Fibroblast of upper back skin (primary cell): ENCODE data around the gene CAST.
A peak's percentile ranks its signal among the peaks of the same experiment; 100 is the strongest.

Experiments
- DNase-seq: peaks from one replicate; pipeline ENCODE4 v3.0.0-alpha.2; 2013

Gene CAST

DNA sequence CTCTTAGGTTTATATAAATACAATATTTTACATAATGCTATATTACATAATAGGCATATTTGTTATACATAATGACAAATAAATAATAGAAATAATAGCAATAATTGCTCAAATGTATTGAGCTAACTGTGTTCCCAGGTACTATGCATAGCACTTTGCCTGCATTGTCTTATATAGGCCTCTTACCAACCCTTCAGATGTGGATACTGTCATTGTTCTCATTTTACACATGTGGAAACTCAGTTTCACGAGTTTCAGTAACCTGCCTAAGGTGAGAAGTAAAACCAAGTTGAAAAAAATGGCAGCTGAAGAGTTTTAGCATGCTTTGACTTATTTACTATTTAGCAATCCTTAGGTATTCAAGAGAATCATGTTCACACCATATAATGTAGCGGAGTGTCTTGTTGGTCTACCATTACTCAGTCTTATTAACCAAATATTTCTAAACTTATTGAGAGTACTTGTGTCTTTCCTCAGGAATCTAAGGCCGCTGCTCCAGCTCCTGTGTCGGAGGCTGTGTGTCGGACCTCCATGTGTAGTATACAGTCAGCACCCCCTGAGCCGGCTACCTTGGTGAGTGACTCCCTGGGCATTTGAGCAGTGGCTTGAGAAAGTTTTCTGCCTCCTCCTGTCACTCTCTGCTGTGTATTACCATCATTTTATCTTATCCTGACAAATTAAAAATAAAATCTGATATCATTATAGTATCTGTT is 88.1 kb downstream of the CAST start:
- DNase-seq = no peak

GRCh38 chr5:96751203-96752169 is 89.3 kb downstream of the CAST start:
- DNase-seq = no peak

DNA sequence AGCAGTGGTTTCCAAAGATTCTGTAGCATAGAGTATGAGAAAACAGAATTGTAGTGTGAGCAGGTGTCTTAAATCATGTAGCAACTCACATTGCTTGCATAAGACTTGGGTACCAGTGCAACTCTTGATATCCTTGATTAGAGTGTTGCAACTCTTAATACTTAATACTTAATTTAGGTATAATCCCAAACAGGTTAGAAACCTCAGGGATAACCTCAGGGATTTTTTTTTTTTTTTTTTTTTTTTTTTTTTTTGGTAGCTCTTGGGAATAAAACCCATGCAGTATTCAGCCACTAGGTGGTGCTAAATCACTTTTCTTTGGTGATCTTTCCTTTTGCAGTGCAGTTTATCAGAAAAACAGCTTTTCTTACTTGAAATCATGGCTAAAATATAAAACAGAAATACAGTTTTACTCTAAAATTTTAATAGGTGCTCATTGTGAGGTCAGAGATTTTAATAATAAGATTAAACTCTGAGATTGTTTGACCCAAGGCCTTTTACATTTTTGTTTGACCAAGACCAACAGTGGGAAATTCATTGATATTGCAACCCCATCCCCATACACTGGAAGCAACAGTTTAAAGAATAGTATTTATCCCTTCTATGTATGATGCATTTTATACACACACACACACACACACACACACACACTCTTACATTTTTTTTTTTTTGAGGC is 90.3 kb downstream of the CAST start:
- peak; percentile 64 for DNase-seq

DNA sequence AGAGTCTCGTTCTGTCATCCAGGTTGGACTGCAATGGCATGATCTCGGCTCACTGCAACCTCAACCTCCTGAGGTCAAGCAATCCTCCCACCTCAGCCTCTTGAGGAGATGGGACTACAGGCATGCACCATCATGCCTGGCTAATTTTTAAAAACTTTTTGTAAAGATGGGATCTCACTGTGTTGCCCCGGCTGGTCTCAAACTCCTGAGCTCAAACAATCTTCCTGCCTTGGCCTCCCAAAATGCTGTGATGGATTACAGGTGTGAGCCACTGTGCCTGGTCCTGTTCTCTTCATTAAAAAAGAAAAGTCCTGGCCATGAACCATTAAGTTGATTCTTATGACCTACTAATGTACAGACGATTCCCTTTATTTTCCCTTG is 90.8 kb downstream of the CAST start:
- DNase-seq = no peak

DNA sequence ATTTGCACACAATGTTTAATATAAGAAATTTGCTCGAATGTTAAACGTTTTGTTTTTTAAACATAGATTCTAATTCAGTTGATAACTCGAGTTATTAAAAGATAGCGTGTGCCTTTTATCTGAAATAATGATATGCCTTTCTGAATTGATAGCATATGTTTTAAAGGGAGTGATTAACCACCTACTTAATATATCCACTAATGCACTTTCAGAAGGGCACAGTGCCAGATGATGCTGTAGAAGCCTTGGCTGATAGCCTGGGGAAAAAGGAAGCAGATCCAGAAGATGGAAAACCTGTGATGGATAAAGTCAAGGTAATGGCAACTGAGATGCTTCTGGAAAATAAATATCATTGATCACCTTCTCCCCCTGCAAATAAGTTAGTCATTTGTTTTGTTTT is 91.7 kb downstream of the CAST start:
- DNase-seq = no peak

GRCh38 chr5:96755851-96756250 is 93.7 kb downstream of the CAST start:
- DNase-seq = no peak

- DNase-seq = peak; percentile 7
Observed at GRCh38 chr5:96756985-96757384, 94.8 kb downstream of the CAST start.

GRCh38 chr5:96758621-96759020 is 96.4 kb downstream of the CAST start:
- peak; percentile 57 for DNase-seq

DNA sequence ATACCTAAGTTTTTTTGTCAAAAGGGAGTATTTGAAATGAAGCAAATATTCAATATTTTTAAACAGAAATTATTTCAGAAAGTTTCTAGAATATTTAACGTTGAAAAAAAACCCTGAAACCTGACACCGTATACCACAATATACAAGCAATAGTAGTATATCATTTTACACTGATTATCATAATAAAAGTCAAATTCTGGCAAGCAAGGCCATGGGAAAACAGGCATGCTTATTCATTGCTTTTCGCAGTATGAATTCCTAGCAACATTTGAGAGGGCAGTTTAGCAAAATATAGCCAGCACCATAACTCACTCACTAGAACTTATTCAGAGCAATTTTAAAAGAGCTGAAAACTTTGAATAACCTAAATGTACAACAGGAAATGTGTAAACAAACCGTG is 99.4 kb downstream of the CAST start:
- no peak for DNase-seq

DNA sequence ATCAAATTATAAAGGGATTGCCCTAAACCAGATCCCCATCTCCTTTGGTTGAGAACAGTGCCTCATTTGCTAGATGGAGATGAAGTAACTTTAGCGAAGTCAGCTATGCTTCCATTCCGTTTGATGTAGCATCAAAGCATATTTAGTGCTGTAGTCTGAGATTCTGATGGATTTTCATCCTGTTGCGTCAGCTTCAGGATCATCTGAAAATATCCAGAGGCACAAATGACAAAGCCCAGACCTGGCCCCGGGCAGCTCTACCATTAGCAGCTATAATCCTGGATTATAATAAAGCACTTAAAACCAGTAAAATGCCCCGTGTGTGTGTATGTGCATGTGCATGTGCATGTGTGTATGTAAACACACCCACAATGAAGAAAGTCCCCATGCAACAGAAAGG is 100.8 kb downstream of the CAST start:
- DNase-seq = peak; percentile 74

DNA sequence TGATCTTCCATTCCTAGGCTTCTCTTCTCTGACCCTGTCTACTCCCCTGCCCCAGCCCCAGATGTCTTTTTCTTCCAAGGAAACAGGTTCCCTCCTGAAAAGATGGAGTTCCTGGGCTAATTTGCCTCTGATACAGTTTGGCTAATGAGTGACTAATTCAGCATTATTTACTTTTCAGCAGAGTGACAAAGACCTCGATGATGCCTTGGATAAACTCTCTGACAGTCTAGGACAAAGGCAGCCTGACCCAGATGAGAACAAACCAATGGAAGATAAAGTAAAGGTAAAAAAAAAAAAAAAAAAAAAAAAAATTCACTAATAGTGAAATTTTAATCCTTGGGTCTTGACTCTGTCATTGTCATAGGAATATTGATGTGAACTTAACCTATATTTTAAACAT is 102.9 kb downstream of the CAST start:
- DNase-seq = no peak

DNA sequence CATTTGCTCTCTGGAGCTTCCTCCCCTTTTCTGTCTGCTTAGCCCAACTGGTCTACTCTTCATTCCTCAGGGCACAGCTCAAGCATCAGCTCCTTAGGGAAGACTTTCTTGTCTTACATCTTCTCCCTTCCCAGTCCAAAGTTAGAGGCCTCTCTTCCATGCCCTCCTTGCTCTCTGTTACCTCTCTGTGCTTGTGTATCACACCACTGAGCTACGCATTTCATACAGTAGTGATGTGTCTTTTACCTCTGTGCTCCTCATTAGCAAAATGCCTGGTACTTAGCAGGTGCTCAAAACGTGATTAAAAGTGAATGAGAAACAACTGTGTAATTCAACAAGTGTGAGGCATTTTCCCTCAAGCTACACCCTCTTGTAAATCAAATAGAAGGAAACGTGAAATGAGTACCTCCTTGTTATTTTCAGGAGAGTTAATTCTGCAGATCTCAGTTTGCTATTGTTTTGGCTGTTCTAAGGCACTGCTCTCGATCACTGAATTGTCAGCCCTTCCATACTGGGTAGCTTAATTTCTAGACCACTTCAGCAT is 106.6 kb downstream of the CAST start:
- DNase-seq = no peak

DNA sequence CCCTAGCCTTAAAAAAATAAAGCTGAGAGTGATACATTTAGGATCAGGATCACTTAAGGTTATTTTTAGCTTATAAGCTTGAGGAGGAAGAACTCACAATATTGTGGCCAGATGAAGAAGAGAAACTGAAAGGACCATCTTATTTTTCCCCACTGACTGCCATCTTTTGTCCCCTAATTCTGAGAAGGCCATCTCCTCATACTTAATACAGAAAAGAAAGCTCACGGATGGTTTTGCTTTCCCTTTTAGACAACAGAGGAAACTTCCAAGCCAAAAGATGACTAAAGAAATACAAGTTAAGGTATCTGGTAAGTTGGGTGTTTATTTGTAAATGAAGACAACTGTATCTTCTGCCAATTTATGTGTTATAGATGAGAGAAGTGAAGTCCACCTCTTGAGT is 109.2 kb downstream of the CAST start:
- no peak for DNase-seq

DNA sequence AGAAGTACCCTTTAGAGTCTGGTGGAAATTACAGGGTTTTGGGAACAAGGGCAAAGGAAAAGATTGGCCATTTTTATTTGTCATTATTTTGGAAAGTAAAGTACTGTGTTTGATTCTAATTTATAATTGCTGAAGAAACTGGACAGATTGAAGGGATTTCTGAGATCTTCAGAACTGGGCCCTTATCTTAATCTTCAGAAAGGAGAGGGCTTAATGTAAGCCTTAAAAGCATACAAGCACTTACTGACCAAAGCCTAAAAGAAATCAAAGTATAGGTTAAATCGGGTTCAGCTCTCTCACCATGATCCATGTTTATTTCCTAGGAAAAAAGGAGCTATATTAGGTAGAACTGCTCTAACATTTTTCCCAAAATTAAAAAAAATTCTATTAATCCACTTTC is 109.9 kb downstream of the CAST start:
- DNase-seq = no peak

DNA sequence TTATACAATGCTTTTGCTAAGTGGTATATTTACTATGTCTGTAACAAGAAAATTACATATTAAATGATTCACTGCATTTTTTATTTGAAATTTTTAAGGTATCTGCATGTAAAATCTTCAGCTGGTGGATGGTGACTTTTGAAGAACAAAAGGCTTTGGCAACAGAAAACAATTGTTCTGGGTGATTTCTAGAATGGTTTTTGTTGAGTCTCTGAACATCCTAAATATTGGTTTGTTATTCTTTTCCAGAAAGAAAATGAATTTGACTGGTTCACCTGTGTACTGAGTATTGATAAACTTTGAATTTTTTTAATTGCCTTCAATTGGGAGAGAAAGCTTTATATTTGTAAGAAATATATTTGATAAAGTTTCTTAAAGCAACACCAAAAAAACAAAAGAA is 110.4 kb downstream of the CAST start:
- DNase-seq = no peak

GRCh38 chr5:96775050-96775449 is 112.9 kb downstream of the CAST start:
- no peak for DNase-seq

GRCh38 chr5:96775689-96776088 is 113.5 kb downstream of the CAST start:
- no peak for DNase-seq

- no peak for DNase-seq
Observed at GRCh38 chr5:96776621-96777020, 114.4 kb downstream of the CAST start.

DNA sequence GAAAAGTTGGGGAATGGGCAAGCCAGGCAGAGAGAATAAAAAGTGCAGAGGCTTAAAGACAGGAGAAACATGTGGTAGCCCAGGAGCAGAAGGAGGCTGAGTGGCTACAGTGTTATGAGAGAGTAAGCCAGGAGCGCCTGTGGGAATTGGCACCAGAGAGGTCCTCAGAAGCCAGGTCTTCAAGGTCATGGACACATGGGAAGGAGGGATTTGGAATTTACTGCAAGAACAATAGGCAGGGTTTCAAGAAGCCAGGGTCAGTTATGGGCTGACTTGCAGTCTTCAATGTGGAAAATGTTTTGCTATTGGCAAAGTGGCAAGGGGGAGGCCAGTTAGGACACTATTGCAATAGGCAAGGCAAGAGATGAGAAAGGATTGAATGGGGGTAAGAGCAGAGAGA is 116.2 kb downstream of the CAST start:
- DNase-seq = no peak

DNA sequence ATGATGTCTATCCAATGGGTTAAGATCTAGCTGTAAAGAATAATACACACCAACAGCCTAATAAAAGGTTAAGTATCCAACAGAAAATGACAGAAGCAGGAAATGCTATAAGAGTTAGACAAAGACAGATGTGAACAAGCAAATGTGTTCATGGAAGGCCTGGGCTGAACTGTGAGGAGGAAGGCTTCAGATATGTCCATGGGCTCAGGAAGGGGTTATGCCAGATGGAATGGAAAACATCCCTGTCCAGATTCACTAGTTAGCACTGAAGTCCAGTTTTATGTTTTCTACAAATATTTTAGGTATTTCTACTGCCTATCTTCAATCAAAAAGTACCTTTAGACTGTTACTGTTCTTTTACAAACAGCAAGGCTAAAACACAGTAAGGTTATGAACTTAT is 118.5 kb downstream of the CAST start:
- DNase-seq = peak; percentile 54

DNA sequence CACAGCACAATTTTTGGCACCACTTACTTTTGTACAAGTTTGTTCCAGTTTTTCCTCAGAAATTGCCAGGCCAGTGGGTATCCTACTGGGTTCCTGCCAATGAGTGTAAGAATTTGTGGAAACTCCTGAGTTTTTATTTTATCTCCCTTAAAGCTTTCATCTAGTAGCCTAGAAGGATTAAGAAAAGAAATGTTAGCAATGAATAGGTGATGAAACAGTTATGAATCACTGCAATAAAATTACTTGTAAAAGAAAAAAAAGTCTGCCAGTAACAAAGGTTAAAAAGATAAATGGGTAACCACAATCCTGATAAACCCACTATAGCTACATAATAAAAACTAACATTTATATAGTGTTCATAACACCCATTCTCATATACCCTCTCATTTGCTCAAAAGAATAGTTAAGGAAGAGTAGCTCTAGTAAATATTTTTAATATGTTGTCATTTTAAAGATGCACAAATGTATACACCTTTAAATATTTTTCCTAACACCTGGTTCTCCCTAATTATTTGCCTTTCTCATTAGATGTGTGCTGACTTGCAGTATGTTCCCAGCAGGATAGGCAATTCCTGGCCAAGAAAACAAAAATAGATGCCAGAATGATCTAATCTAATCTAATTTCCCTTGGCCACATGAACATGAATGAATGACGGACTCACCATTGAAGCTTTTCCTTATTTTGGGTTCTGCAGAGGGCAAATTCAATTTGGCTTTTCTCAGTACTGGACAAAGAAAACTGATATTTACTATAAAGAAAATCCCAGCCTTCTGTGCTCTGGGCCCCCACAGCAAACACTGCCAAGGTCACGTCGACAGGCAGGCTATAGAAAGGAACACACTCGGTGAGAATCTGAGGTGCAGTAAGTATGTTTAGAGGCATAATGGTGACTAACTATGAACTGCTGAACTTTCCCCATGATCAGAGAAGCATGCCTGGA is 119.1 kb downstream of the CAST start:
- peak; percentile 63 for DNase-seq

GRCh38 chr5:96783326-96783725 is 121.2 kb downstream of the CAST start:
- DNase-seq = no peak
